ENCODE data around the gene PTBP1. TPM values are rescaled to one million over a fixed set of nuclear protein-coding genes. Genes with fewer than 3 reads are reported as not detected.
A peak's percentile ranks its signal among the peaks of the same experiment; 100 is the strongest.

Gene PTBP1
- total and polyA plus RNA-seq, 3 donors from 2014 or later = 116 to 196 (median 168) TPM

GRCh38 chr19:780935-781334 lies 16.3 kb upstream of the PTBP1 start:
- 80 to 88% methylated on average over 8 to 15 of the region's 15 CpGs for WGBS, 2 donors
- H3K27me3 ChIP-seq = no peaks in the 10 kb centered on the region
- no peaks in the 10 kb centered on the region for H3K9me3 ChIP-seq
- DNase-seq = no peak
- H3K36me3 ChIP-seq (ENCODE audit: low read depth, missing control alignments) = no peaks in the 10 kb centered on the region
- no peak overlapping the region for H3K27ac ChIP-seq
- H3K4me1 ChIP-seq = peaks cover 14% of the 10 kb centered on the region
- H3K4me3 ChIP-seq = no peak overlapping the region
- TF ChIP-seq POLR2A (IDR thresholded peaks at IDR 0.05) = no peak
- TF ChIP-seq CTCF (IDR thresholded peaks at IDR 0.05) = no peak
- intact Hi-C loops (cut with DNase I; ENCODE audit: low total_unique reads) = loop anchor here (10.0 kb wide), 1 partner anchor 144 kb away; the partner anchor contains the start of gene ARID3A

- intact Hi-C loops (cut with DNase I; ENCODE audit: low total_unique reads) = loop anchor here (10.0 kb wide), 1 partner anchor 143 kb away; the partner anchor contains the start of gene ARID3A
- no peak overlapping the region for H3K27ac ChIP-seq
These were observed 15.5 kb upstream of the PTBP1 start for GRCh38 chr19:781800-782184.

GRCh38 chr19:782185-782877 lies 14.9 kb upstream of the PTBP1 start:
- intact Hi-C loops (cut with DNase I; ENCODE audit: low total_unique reads) = loop anchor here (10.0 kb wide), 1 partner anchor 142 kb away; the partner anchor contains the start of gene ARID3A
- peak overlapping the region in 1 of 2 donors; percentile 0 for H3K4me3 ChIP-seq
- H3K27ac ChIP-seq = peak overlapping the region in 1 of 2 donors; percentile 65
- H3K36me3 ChIP-seq (ENCODE audit: low read depth, missing control alignments) = no peaks in the 10 kb centered on the region
- DNase-seq = no peak
- TF ChIP-seq POLR2A (IDR thresholded peaks at IDR 0.05) (no peak), CTCF (IDR thresholded peaks at IDR 0.05) (no peak)
- H3K9me3 ChIP-seq = no peaks in the 10 kb centered on the region
- no peaks in the 10 kb centered on the region for H3K27me3 ChIP-seq
- 42 to 44% methylated on average over 29 of the region's 29 CpGs for WGBS, 2 donors
- H3K4me1 ChIP-seq = peaks cover 14% of the 10 kb centered on the region

More at GRCh38 chr19:781800-782184, 15.5 kb upstream of the PTBP1 start:
- Histone ChIP-seq H3K4me3 (no peak overlapping the region), H3K27me3 (no peaks in the 10 kb centered on the region), H3K36me3 (ENCODE audit: low read depth, missing control alignments) (no peaks in the 10 kb centered on the region), H3K4me1 (peaks cover 14% of the 10 kb centered on the region), H3K9me3 (no peaks in the 10 kb centered on the region)
- WGBS, 2 donors = 90 to 93% methylated on average over 19 of the region's 19 CpGs
- TF ChIP-seq CTCF (IDR thresholded peaks at IDR 0.05) (no peak), POLR2A (IDR thresholded peaks at IDR 0.05) (no peak)
- no peak for DNase-seq

- WGBS, 2 donors = 49 to 65% methylated on average over 30 of the region's 30 CpGs
- intact Hi-C loops (cut with DNase I; ENCODE audit: low total_unique reads) = loop anchor here (10.0 kb wide), 1 partner anchor 142 kb away; the partner anchor contains the start of gene ARID3A
- Histone ChIP-seq H3K36me3 (ENCODE audit: low read depth, missing control alignments) (no peaks in the 10 kb centered on the region), H3K4me3 (peak overlapping the region in 1 of 2 donors; percentile 0), H3K4me1 (peaks cover 14% of the 10 kb centered on the region), H3K27me3 (no peaks in the 10 kb centered on the region), H3K27ac (peak overlapping the region; percentile 6 to 65), H3K9me3 (no peaks in the 10 kb centered on the region)
- DNase-seq = no peak
- no peak for TF ChIP-seq POLR2A (IDR thresholded peaks at IDR 0.05)
- TF ChIP-seq CTCF (IDR thresholded peaks at IDR 0.05) = no peak
These were observed 14.2 kb upstream of the PTBP1 start for GRCh38 chr19:782878-783668.

Data from testis (tissue), 3 donors.